GM12875 (cell line): ENCODE data around the gene SRP68.

Experiments
- H3K4me3 ChIP-seq: one replicate; pipeline ENCODE4 v1.5.1; 2011; ENCODE audit warnings: low read depth, low read length, control low read depth
- CTCF ChIP-seq: IDR thresholded peaks from 2 replicates; pipeline ENCODE4 v1.5.1; 2011; ENCODE audit warnings: low read depth, mild to moderate bottlenecking, control low read depth, inconsistent platforms, low read length, moderate library complexity, borderline replicate concordance; ENCODE audit not compliant: insufficient read depth

SRP68 gene

GRCh38 chr17:76036497-76037261 lies 35.6 kb downstream of the SRP68 start:
- no peak overlapping the region for H3K4me3 ChIP-seq
- no peak for TF ChIP-seq CTCF

- TF ChIP-seq CTCF = no peak
- no peak overlapping the region for H3K4me3 ChIP-seq
Observed at GRCh38 chr17:76034428-76035350, 37.6 kb downstream of the SRP68 start.

GRCh38 chr17:76033139-76033538 lies 39.2 kb downstream of the SRP68 start:
- no peak overlapping the region for H3K4me3 ChIP-seq
- TF ChIP-seq CTCF = no peak

- TF ChIP-seq CTCF = no peak
Observed at GRCh38 chr17:76032780-76033108, 39.6 kb downstream of the SRP68 start.

GRCh38 chr17:76032073-76032779 lies 40.1 kb downstream of the SRP68 start:
- H3K4me3 ChIP-seq = no peak overlapping the region
- no peak for TF ChIP-seq CTCF

More at GRCh38 chr17:76032780-76033108, 39.6 kb downstream of the SRP68 start:
- no peak overlapping the region for H3K4me3 ChIP-seq

GRCh38 chr17:76027159-76027839 lies 45.0 kb downstream of the SRP68 start, which contains the start of gene EVPL:
Gene EVPL (minus strand): TSS chr17:76027306. CDS start chr17:76027198, 108 bp downstream.
- H3K4me3 ChIP-seq = no peak within 1 kb of the TSS
- TF ChIP-seq CTCF = no peak
